ENCODE data around the gene ZBTB20. TPM values are rescaled to one million over a fixed set of nuclear protein-coding genes. Genes with fewer than 3 reads are reported as not detected.

Gene ZBTB20
- total RNA-seq, 1 experiment from 2014 or later: 26.5 TPM

GRCh38 chr3:114572364-114573062 lies 574.6 kb downstream of the ZBTB20 start:
- POLR2A ChIA-PET (ENCODE audit: unreplicated experiment): no interaction called here
- Histone ChIP-seq H3K36me3 (ENCODE audit: low read depth) (no peaks in the 10 kb centered on the region), H3K4me2 (no peak overlapping the region), H3K27me3 (ENCODE audit: insufficient read depth, low read depth) (no peaks in the 10 kb centered on the region), H3K4me1 (replicated peaks; ENCODE audit: insufficient read depth) (no peaks in the 10 kb centered on the region), H3K27ac (no peak overlapping the region), H3K4me3 (no peak overlapping the region), H3K79me2 (ENCODE audit: low read depth) (no peaks in the 10 kb centered on the region), H2AFZ (no peak overlapping the region), H4K20me1 (ENCODE audit: insufficient read depth) (no peaks in the 10 kb centered on the region), H3F3A (ENCODE audit: insufficient read depth, low read depth) (no peaks in the 10 kb centered on the region), H3K9me2 (ENCODE audit: insufficient read depth) (no peaks in the 10 kb centered on the region), H3K9me3 (ENCODE audit: insufficient read depth, low read depth) (no peaks in the 10 kb centered on the region)
- no TSS peak for BruUV-seq (replicated peaks)
- TF ChIP-seq, protein P1, sequence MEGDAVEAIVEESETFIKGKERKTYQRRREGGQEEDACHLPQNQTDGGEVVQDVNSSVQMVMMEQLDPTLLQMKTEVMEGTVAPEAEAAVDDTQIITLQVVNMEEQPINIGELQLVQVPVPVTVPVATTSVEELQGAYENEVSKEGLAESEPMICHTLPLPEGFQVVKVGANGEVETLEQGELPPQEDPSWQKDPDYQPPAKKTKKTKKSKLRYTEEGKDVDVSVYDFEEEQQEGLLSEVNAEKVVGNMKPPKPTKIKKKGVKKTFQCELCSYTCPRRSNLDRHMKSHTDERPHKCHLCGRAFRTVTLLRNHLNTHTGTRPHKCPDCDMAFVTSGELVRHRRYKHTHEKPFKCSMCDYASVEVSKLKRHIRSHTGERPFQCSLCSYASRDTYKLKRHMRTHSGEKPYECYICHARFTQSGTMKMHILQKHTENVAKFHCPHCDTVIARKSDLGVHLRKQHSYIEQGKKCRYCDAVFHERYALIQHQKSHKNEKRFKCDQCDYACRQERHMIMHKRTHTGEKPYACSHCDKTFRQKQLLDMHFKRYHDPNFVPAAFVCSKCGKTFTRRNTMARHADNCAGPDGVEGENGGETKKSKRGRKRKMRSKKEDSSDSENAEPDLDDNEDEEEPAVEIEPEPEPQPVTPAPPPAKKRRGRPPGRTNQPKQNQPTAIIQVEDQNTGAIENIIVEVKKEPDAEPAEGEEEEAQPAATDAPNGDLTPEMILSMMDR (conservative IDR thresholded peaks at IDR 0.05): no peak
- no peak for TF ChIP-seq EZH2 (IDR thresholded peaks at IDR 0.05; ENCODE audit: low read depth)
- intact Hi-C loops (cut with micrococcal nuclease; ENCODE audit: unreplicated experiment): no loop called here
- CTCF ChIA-PET: no interaction called here
- no peak for DNase-seq

DNA sequence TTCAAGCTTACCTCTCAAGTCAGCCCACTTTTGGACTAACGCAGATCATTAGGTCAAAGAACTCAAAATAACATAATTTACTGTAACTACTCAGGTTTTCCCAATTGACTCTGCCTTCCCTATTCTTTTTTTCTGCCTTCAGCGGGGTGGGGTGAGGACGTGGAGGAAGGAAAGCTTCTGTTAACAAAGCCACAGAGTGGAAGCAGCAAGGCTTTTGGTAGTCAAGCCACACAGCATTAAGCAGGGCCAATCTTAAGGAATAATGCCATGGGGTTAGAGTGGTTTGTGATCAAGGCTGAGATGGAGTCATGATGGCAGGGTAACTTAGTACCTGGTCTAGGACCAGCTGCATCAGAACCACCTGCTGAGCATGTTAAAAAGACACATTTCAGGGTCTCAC lies 575.7 kb downstream of the ZBTB20 start:
- Histone ChIP-seq H3K27me3 (ENCODE audit: insufficient read depth, low read depth) (no peaks in the 10 kb centered on the region), H2AFZ (no peak overlapping the region), H3K27ac (no peak overlapping the region), H3K4me1 (replicated peaks; ENCODE audit: insufficient read depth) (no peaks in the 10 kb centered on the region), H3K9me2 (ENCODE audit: insufficient read depth) (no peaks in the 10 kb centered on the region), H3K79me2 (ENCODE audit: low read depth) (no peaks in the 10 kb centered on the region), H4K20me1 (ENCODE audit: insufficient read depth) (no peaks in the 10 kb centered on the region), H3K36me3 (ENCODE audit: low read depth) (no peaks in the 10 kb centered on the region), H3K9me3 (ENCODE audit: insufficient read depth, low read depth) (no peaks in the 10 kb centered on the region), H3F3A (ENCODE audit: insufficient read depth, low read depth) (no peaks in the 10 kb centered on the region), H3K4me3 (no peak overlapping the region), H3K4me2 (no peak overlapping the region)
- TF ChIP-seq, protein P1 (conservative IDR thresholded peaks at IDR 0.05): no peak
- no peak for TF ChIP-seq EZH2 (IDR thresholded peaks at IDR 0.05; ENCODE audit: low read depth)
- POLR2A ChIA-PET (ENCODE audit: unreplicated experiment): no interaction called here
- no peak for DNase-seq
- BruUV-seq (replicated peaks): no TSS peak
- CTCF ChIA-PET: no interaction called here
- intact Hi-C loops (cut with micrococcal nuclease; ENCODE audit: unreplicated experiment): no loop called here

GRCh38 chr3:114569186-114569585 lies 577.9 kb downstream of the ZBTB20 start:
- no peak for TF ChIP-seq EZH2 (IDR thresholded peaks at IDR 0.05; ENCODE audit: low read depth)
- TF ChIP-seq, protein P1 (conservative IDR thresholded peaks at IDR 0.05): no peak
- Histone ChIP-seq H3K27me3 (ENCODE audit: insufficient read depth, low read depth) (no peaks in the 10 kb centered on the region), H3K9me2 (ENCODE audit: insufficient read depth) (no peaks in the 10 kb centered on the region), H3K4me1 (replicated peaks; ENCODE audit: insufficient read depth) (no peaks in the 10 kb centered on the region), H3K36me3 (ENCODE audit: low read depth) (no peaks in the 10 kb centered on the region), H3F3A (ENCODE audit: insufficient read depth, low read depth) (no peaks in the 10 kb centered on the region), H3K79me2 (ENCODE audit: low read depth) (no peaks in the 10 kb centered on the region), H3K27ac (no peak overlapping the region), H3K4me3 (no peak overlapping the region), H3K9me3 (ENCODE audit: insufficient read depth, low read depth) (no peaks in the 10 kb centered on the region), H4K20me1 (ENCODE audit: insufficient read depth) (no peaks in the 10 kb centered on the region), H2AFZ (no peak overlapping the region), H3K4me2 (no peak overlapping the region)
- ChIA-PET POLR2A (ENCODE audit: unreplicated experiment) (no interaction called here), CTCF (no interaction called here)
- peak; percentile 19 to 36 for DNase-seq
- no TSS peak for BruUV-seq (replicated peaks)
- intact Hi-C loops (cut with micrococcal nuclease; ENCODE audit: unreplicated experiment): no loop called here

Measured in PC-9 (cell line).